Umbilical cord (tissue), 2 donors: ENCODE results near the gene MME. TPM values are rescaled to one million over a fixed set of nuclear protein-coding genes. Genes with fewer than 3 reads are reported as not detected.
A peak's percentile ranks its signal among the peaks of the same experiment; 100 is the strongest.

ENCODE experiments used
- DNase-seq: peaks from one replicate; pipeline ENCODE4 v3.0.0-alpha.2; 2015; ENCODE audit warnings: low spot score
- total RNA-seq: library from RNA; depleted of rRNA; stranded (reverse); fragments of >200 nt; gene quantifications from one replicate; pipeline ENCODE4 v1.2.3, GENCODE V29; 2014; ENCODE audit warnings: low replicate concordance; ENCODE audit not compliant: insufficient read depth

MME gene
- total RNA-seq, 1 donor from 2014 or later, result 962 TPM

DNA sequence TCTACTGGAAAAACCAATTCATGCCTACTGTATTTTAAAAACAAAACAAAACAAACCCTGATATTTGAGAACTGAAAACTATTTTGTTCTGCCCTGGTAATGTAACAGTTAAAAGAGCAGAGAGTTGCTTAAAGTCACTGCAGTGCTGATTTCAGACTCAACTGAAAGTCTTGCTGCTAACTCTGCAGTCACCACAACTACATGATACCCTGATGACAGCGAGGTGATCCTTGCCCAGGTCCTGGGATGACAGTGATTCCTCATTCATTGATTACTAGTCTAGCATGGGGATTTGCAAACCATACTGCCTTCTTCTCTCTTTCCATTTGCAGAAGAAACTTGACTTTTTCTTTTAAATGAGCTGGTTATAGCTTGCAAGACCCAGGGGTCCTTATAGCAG, 67.5 kb downstream of the MME start:
- DNase-seq, result no peak

GRCh38 chr3:155149494-155149893, 69.4 kb downstream of the MME start:
- no peak for DNase-seq

DNA sequence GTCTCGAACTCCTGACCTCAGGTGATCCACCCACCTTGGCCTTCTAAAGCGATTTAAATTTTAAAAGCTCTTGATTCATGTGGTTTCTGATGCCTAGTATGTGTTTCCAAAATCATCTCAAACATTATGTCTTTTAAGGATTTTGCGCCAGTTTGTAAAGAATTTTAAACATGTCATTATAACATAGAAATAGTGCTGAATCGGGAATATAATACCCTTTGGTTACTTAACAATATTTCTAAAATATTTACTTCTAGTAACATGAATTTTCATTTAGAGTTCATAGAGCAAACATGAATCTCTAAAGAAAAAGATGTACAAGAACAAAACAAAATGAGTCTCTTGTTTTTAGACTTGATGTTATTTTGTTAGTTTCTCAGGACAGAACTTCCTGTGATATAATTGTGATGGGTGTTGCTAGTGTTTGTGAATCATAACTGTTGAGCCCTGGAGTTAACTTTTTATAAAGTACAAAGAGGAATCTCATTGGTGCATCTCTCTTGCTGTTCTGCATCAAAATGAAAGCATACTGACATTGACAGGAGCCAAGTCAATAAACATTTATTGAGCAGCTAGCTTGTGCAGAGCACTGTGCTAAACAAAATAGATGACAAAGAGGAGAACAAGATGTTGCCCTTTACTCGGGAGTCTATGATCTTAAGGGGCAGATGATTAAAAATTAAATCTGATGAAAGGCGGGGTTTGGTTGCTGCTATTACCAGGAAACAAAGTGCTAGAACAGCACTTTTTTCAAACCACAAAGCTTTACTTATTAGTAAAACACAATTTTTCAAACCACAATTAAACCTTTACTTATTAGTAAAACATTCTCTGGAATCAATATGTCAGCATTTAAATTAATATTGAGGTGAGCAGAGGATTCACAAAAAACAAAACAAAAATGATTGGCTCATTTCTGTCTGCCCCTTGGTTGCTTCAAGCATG, 73.4 kb downstream of the MME start:
- DNase-seq, result no peak

DNA sequence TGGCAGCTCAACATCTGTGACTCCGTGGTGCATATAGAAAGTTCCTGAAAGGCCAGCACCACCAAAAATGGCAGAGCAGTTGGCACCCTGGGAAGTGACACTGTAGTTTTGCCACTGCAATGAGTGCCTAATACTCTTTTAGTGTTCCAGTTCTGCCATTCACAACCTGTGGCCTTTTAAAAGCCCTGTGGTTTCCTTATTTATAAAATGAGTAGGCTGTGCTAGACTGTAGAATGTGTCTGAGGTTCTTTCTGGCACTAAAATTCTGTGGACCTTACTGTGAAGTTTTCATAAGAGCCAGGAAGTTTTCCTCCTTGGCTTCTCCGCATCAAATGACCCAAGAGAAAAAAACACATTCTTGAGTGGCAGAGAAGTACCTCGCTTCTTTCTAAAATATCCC, 74.1 kb downstream of the MME start:
- no peak for DNase-seq

DNA sequence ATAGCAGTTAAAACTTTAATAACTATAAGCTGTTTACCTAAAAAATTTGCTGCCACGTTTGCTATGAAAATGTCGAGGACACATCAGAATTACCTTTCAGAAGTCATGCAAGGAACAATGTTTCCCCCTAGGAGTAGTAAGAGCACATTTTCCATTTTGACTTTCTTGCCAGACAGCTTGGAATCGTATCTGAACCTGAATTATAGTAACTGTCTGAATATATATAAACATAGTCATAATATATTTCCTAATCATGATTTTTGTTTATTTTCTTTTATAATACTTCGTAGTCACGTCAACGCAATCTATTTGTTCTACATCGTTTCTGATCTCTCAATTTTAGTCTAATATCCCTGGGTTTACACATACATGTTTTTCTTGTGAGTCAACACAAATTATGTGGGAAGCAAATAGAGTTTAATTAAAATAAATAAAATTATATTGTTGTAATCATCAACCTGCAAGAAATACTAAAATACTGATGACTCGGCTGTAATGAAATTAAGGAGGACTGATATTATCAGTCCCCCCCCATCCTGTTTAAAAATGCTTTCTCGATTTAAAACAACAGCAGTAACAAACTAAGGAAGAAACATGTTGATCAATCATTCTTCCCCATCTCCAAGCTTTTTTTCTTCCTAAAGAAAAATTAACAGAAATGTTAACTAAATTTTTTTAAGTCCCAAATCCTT, 78.4 kb downstream of the MME start:
- DNase-seq, result no peak

DNA sequence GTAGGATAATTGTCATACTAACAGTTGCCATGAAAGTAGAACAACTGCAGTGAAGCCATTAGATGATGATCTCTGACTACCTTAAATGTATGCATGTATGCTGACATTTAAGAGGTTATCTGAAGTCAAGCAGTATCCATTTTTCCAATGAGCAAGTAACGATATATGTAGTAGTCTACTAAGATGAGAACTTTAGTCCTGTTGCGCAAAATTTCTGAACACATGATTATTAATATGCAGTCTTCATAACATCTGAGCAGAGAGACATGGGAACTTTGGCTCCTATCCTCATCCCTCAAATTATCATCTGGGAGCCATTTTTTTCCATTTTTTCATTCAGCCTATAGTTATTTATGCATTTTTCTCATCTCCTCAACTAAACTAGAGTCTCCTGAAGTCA, 79.2 kb downstream of the MME start:
- no peak for DNase-seq

DNA sequence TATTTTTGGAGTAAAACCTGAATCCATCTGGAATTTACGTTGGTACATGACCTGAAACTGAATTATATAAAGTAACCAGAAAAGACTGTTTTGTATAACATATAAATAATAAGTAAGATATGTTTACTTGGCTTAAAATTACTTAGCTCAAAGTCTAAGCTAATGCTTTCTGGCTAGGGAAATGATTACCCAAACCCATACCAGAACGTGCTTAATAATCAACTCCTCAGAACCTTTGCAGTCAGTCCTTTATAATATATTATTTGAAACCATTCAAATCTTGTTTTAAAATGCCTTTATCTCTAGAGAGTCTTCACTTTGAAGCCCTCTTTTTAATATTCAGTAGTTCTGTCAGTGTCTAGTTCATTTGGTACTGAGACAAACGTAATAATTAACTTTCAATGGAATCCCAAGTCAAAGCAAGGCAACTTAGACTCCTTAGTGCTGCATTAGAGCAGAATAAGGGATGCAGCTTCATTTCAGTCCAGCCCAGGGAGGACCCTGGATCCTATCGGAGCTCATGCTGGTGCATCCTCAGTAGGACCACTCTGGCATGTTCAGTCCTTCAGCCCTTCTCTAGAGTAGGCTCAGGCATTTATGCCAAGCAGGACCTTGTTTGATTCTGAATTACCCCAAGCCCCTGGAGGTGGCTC, 81.6 kb downstream of the MME start:
- no peak for DNase-seq

GRCh38 chr3:155164306-155164705, 84.2 kb downstream of the MME start:
- no peak for DNase-seq

DNA sequence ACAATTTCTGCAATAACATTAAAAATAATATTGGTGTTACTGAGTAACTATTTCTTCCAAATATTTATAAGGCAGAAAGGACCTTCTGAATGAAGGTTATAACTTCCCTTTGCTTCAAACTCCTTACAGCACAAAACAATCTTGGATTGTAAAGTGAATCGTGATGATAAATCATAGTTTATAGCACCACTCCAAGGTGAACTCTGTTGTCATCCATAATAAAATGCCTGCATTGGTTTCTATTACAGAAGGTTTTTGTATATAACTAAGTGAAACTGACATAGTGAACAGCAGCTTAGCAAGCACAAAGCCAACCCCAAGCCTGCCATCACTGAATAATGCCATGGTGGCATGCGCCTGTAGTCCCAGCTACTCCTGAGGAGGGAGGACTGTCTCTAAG, 86.3 kb downstream of the MME start:
- DNase-seq, result no peak

- no peak for DNase-seq
These were observed 89.1 kb downstream of the MME start for GRCh38 chr3:155169197-155169596.

- no peak for DNase-seq
These were observed 93.7 kb downstream of the MME start for GRCh38 chr3:155173771-155174170.

GRCh38 chr3:155178810-155179436, 98.8 kb downstream of the MME start:
- DNase-seq, result no peak

- peak; percentile 30 for DNase-seq
These were observed 99.3 kb downstream of the MME start for GRCh38 chr3:155179437-155179827.

DNA sequence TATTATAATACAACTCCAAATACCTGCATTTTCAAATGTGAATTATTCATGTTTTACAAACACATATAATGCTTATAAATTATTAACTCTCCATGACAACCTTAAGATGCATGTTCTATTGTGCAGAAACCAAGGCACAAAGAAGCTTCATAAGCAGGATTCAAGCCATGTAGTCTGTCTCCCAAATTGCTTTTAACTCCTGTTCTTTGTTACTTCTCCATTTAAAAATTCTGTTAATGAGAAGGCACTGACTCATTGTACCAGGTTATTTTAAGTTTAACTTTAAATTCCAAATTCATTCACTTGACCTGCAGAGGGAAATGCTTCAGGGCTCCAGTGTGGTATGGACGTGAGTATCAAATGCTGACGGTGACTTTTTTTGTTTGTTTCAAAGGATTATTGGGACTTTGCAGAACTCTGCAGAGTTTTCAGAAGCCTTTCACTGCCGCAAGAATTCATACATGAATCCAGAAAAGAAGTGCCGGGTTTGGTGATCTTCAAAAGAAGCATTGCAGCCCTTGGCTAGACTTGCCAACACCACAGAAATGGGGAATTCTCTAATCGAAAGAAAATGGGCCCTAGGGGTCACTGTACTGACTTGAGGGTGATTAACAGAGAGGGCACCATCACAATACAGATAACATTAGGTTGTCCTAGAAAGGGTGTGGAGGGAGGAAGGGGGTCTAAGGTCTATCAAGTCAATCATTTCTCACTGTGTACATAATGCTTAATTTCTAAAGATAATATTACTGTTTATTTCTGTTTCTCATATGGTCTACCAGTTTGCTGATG, 100.0 kb downstream of the MME start:
- DNase-seq, result no peak

- DNase-seq, result no peak
These were observed 102.3 kb downstream of the MME start for GRCh38 chr3:155182467-155182866.

DNA sequence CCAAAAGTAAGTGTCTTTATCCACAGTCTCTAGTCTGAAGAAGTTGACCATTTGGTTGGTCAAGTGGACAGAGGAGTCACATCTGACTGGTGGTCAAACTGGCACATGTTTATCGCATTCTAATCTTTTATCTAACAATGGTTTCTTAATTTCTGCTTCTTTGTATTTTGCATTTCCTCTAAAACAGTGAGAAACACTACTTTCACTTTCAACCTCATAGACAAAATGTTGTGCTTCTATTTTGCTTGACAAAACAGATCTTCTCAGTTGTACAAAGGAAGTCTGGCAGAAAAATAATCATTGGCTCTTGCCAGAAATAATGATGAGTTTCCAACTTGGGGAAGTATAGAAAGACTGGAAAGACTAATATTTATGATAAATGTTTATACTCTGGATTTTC, 103.9 kb downstream of the MME start:
- DNase-seq, result no peak

GRCh38 chr3:155185631-155186071, 105.5 kb downstream of the MME start:
- DNase-seq, result peak; percentile 64

DNA sequence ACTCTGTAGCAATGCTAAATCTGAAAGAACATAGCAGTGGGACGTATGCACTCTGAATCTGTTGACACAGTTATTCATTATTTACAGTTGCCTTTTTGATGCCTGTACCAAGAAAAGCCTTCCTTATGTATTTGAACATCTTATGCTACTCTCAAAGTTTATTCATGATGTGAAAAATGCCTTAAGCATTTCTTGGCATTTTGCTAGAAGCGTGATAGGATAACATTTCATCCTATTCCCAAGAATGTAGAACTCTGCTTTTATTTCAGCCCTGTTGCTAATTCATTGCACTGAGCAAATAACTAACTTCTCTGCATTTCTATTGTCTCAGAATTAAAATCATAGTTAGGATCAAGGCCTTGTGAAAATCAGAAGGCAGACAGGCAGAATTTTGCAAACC, 107.9 kb downstream of the MME start:
- peak; percentile 80 for DNase-seq

GRCh38 chr3:155189478-155189877, 109.4 kb downstream of the MME start:
- no peak for DNase-seq

- no peak for DNase-seq
These were observed 110.6 kb downstream of the MME start for GRCh38 chr3:155190691-155191090.
